ENCODE measurements around the gene GNA14. TPM values are rescaled to one million over a fixed set of nuclear protein-coding genes. Genes with fewer than 3 reads are reported as not detected.

Gene GNA14
- polyA plus RNA-seq, 2 of the 4 experiments (the other 2 are of a cell fraction): 0.04 to 0.06 TPM

- ATAC-seq: no peak
- H3K9me3 ChIP-seq: peaks cover 36% of the 10 kb centered on the region
- WGBS (ENCODE audit: missing lambda C conversion rate): 11% methylated on average over 1 of the region's 1 CpG
Observed at GRCh38 chr9:77541600-77541999, 106.5 kb downstream of the GNA14 start.

GRCh38 chr9:77541055-77541454, 107.1 kb downstream of the GNA14 start:
- Histone ChIP-seq H3K4me1 (no peaks in the 10 kb centered on the region), H3K4me2 (no peak overlapping the region), H3K27ac (no peak overlapping the region), H3K4me3 (no peak overlapping the region), H3K9me3 (peaks cover 36% of the 10 kb centered on the region)
- ChIA-PET POLR2A (no interaction called here), CTCF (no interaction called here)
- no peak for ATAC-seq
- 17% methylated on average over 2 of the region's 2 CpGs for WGBS (ENCODE audit: missing lambda C conversion rate)
- no peak for DNase-seq (ENCODE audit: low read depth in 1 of 2, low spot score in 1 of 2)
- FAIRE-seq: no peak
- TF ChIP-seq ZFP36 (IDR thresholded peaks at IDR 0.05; ENCODE audit: borderline replicate concordance, partially characterized antibody): no peak
- no peak for TF ChIP-seq BHLHE40 (IDR thresholded peaks at IDR 0.05; ENCODE audit: low read depth, low read length)
- no peak for TF ChIP-seq ESRRA (IDR thresholded peaks at IDR 0.05; ENCODE audit: borderline replicate concordance, low read length)
- TF ChIP-seq, protein P1, sequence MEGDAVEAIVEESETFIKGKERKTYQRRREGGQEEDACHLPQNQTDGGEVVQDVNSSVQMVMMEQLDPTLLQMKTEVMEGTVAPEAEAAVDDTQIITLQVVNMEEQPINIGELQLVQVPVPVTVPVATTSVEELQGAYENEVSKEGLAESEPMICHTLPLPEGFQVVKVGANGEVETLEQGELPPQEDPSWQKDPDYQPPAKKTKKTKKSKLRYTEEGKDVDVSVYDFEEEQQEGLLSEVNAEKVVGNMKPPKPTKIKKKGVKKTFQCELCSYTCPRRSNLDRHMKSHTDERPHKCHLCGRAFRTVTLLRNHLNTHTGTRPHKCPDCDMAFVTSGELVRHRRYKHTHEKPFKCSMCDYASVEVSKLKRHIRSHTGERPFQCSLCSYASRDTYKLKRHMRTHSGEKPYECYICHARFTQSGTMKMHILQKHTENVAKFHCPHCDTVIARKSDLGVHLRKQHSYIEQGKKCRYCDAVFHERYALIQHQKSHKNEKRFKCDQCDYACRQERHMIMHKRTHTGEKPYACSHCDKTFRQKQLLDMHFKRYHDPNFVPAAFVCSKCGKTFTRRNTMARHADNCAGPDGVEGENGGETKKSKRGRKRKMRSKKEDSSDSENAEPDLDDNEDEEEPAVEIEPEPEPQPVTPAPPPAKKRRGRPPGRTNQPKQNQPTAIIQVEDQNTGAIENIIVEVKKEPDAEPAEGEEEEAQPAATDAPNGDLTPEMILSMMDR (IDR thresholded peaks at IDR 0.05): no peak
- TF ChIP-seq HDAC2 (IDR thresholded peaks at IDR 0.05): no peak
- TF ChIP-seq, protein P2, sequence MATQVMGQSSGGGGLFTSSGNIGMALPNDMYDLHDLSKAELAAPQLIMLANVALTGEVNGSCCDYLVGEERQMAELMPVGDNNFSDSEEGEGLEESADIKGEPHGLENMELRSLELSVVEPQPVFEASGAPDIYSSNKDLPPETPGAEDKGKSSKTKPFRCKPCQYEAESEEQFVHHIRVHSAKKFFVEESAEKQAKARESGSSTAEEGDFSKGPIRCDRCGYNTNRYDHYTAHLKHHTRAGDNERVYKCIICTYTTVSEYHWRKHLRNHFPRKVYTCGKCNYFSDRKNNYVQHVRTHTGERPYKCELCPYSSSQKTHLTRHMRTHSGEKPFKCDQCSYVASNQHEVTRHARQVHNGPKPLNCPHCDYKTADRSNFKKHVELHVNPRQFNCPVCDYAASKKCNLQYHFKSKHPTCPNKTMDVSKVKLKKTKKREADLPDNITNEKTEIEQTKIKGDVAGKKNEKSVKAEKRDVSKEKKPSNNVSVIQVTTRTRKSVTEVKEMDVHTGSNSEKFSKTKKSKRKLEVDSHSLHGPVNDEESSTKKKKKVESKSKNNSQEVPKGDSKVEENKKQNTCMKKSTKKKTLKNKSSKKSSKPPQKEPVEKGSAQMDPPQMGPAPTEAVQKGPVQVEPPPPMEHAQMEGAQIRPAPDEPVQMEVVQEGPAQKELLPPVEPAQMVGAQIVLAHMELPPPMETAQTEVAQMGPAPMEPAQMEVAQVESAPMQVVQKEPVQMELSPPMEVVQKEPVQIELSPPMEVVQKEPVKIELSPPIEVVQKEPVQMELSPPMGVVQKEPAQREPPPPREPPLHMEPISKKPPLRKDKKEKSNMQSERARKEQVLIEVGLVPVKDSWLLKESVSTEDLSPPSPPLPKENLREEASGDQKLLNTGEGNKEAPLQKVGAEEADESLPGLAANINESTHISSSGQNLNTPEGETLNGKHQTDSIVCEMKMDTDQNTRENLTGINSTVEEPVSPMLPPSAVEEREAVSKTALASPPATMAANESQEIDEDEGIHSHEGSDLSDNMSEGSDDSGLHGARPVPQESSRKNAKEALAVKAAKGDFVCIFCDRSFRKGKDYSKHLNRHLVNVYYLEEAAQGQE (IDR thresholded peaks at IDR 0.05): no peak
- TF ChIP-seq CBX2 (IDR thresholded peaks at IDR 0.05; ENCODE audit: borderline replicate concordance, low read depth): no peak
- no peak for TF ChIP-seq MAFK (IDR thresholded peaks at IDR 0.05; ENCODE audit: partially characterized antibody)
- TF ChIP-seq, protein P3, sequence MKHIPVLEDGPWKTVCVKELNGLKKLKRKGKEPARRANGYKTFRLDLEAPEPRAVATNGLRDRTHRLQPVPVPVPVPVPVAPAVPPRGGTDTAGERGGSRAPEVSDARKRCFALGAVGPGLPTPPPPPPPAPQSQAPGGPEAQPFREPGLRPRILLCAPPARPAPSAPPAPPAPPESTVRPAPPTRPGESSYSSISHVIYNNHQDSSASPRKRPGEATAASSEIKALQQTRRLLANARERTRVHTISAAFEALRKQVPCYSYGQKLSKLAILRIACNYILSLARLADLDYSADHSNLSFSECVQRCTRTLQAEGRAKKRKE (CRISPR knock-in tag; IDR thresholded peaks at IDR 0.05; ENCODE audit: low read depth): no peak
- no peak for TF ChIP-seq PHF8 (IDR thresholded peaks at IDR 0.05; ENCODE audit: borderline replicate concordance, low read depth)
- no peak for TF ChIP-seq CHD2 (IDR thresholded peaks at IDR 0.05; ENCODE audit: low read length, partially characterized antibody)
- no peak for TF ChIP-seq TP53 (CRISPR knock-in tag; IDR thresholded peaks at IDR 0.05)
- no peak for TF ChIP-seq JUN (IDR thresholded peaks at IDR 0.05)

More at GRCh38 chr9:77541600-77541999, 106.5 kb downstream of the GNA14 start:
- H3K4me1 ChIP-seq: no peaks in the 10 kb centered on the region
- ChIA-PET CTCF (interaction anchor here (1.0 kb wide), 1 partner anchor 8 kb away, joined by 4 read pairs; no protein-coding TSS in a partner anchor), POLR2A (no interaction called here)
- TF ChIP-seq ZNF302 (CRISPR knock-in tag; IDR thresholded peaks at IDR 0.05): no peak
- TF ChIP-seq HOXA7 (CRISPR knock-in tag; IDR thresholded peaks at IDR 0.05): no peak
- TF ChIP-seq POLR2AphosphoS2 (conservative IDR thresholded peaks at IDR 0.05; ENCODE audit: low read length): no peak
- no peak for TF ChIP-seq JUNB (IDR thresholded peaks at IDR 0.05)
- no peak for TF ChIP-seq TP53 (CRISPR knock-in tag; IDR thresholded peaks at IDR 0.05)
- no peak for TF ChIP-seq KDM1A (IDR thresholded peaks at IDR 0.05; ENCODE audit: low read depth)
- TF ChIP-seq PBX3 (IDR thresholded peaks at IDR 0.05): no peak
- TF ChIP-seq BHLHE40 (IDR thresholded peaks at IDR 0.05; ENCODE audit: low read depth, low read length): no peak
- no peak for TF ChIP-seq KDM5A (IDR thresholded peaks at IDR 0.05)
- TF ChIP-seq, protein P4, sequence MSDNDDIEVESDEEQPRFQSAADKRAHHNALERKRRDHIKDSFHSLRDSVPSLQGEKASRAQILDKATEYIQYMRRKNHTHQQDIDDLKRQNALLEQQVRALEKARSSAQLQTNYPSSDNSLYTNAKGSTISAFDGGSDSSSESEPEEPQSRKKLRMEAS (IDR thresholded peaks at IDR 0.05): no peak
- no peak for TF ChIP-seq MYC (IDR thresholded peaks at IDR 0.05; ENCODE audit: borderline replicate concordance, low read length)
- TF ChIP-seq HOXB13 (CRISPR knock-in tag; IDR thresholded peaks at IDR 0.05; ENCODE audit: low read depth): no peak
- no peak overlapping the region for H3K4me2 ChIP-seq
- no peak for FAIRE-seq
- H3K4me3 ChIP-seq: no peak overlapping the region
- no peak for DNase-seq (ENCODE audit: low read depth in 1 of 2, low spot score in 1 of 2)
- H3K27ac ChIP-seq: no peak overlapping the region
